Liver (tissue), 9 donors: ENCODE data around the gene C18orf32. TPM values are rescaled to one million over a fixed set of nuclear protein-coding genes. Genes with fewer than 3 reads are reported as not detected.

ENCODE experiments used
- DNase-seq: peaks from one replicate; pipeline ENCODE4 v3.0.0-alpha.2; 2017; ENCODE audit warnings: low spot score
- H3K27ac ChIP-seq, 2 donors: one replicate each; pipeline ENCODE4 v1.7.0; 2013; ENCODE audit warnings: inconsistent platforms in 2 of 2, low read length in 2 of 2, control low read depth in 1 of 2, low read depth in 1 of 2, mild to moderate bottlenecking in 1 of 2
- H3K27me3 ChIP-seq, 4 donors: one replicate each; pipeline versions ENCODE4 v1.6.1 to v1.7.0; 2013; ENCODE audit warnings: low read length in 3 of 4, inconsistent platforms in 1 of 4, mild to moderate bottlenecking in 1 of 4, moderate library complexity in 1 of 4; ENCODE audit not compliant: control insufficient read depth in 4 of 4, insufficient read depth in 4 of 4
- H3K36me3 ChIP-seq, 4 donors: one replicate each; pipeline versions ENCODE4 v1.6.1 to v1.7.0; 2013; ENCODE audit warnings: low read length in 3 of 4, mild to moderate bottlenecking in 3 of 4, low read depth in 1 of 4, moderate library complexity in 1 of 4; ENCODE audit not compliant: control insufficient read depth in 4 of 4, insufficient read depth in 3 of 4
- H3K4me1 ChIP-seq, 4 donors: one replicate each; pipeline versions ENCODE4 v1.6.1 to v1.7.0; 2013; ENCODE audit warnings: low read length in 3 of 4, mild to moderate bottlenecking in 3 of 4, moderate library complexity in 1 of 4; ENCODE audit not compliant: control insufficient read depth in 4 of 4, insufficient read depth in 4 of 4
- H3K4me3 ChIP-seq, 3 donors: one replicate each; pipeline versions ENCODE4 v1.6.1 to v1.7.0; 2013; ENCODE audit warnings: low read length in 3 of 3, control low read depth in 1 of 3, low read depth in 1 of 3, mild to moderate bottlenecking in 1 of 3
- H3K9ac ChIP-seq, 2 donors: one replicate each; pipeline ENCODE4 v1.7.0; 2013; ENCODE audit warnings: low read length in 2 of 2, mild to moderate bottlenecking in 2 of 2, moderate library complexity in 2 of 2, control low read depth in 1 of 2, low read depth in 1 of 2
- H3K9me3 ChIP-seq, 4 donors: one replicate each; pipeline versions ENCODE4 v1.6.1 to v1.7.0; 2013; ENCODE audit warnings: low read length in 3 of 4; ENCODE audit not compliant: control insufficient read depth in 4 of 4
- EGR1 ChIP-seq, 2 donors: IDR thresholded peaks; 2 replicates each; pipeline ENCODE4 v1.6.1; 2016 to 2018; ENCODE audit warnings: antibody characterized with exemption in 2 of 2, low read depth in 2 of 2
- FOXA1 ChIP-seq: IDR thresholded peaks from 2 replicates; pipeline ENCODE4 v1.6.1; 2016; ENCODE audit warnings: antibody characterized with exemption
- FOXA2 ChIP-seq: IDR thresholded peaks from 2 replicates; pipeline ENCODE4 v1.6.1; 2016; ENCODE audit warnings: antibody characterized with exemption
- GABPA ChIP-seq, 2 donors: IDR thresholded peaks in 1 of 2; conservative IDR thresholded peaks in 1 of 2; 2 replicates each; pipeline ENCODE4 v1.6.1; 2016; ENCODE audit warnings: antibody characterized with exemption in 2 of 2, mild to moderate bottlenecking in 1 of 2, moderate library complexity in 1 of 2
- HNF4A ChIP-seq, 2 donors: conservative IDR thresholded peaks; 2 replicates each; pipeline ENCODE4 v1.6.1; 2016; ENCODE audit warnings: antibody characterized with exemption in 2 of 2, mild to moderate bottlenecking in 2 of 2
- HNF4G ChIP-seq: IDR thresholded peaks from 2 replicates; pipeline ENCODE4 v1.6.1; 2016; ENCODE audit warnings: antibody characterized with exemption
- JUND ChIP-seq, 2 donors: IDR thresholded peaks; 2 replicates each; pipeline ENCODE4 v1.6.1; 2016; ENCODE audit warnings: antibody characterized with exemption in 2 of 2
- NR2F2 ChIP-seq: IDR thresholded peaks from 2 replicates; pipeline ENCODE4 v1.6.1; 2016; ENCODE audit warnings: antibody characterized with exemption
- RAD21 ChIP-seq, 2 donors: IDR thresholded peaks; 2 replicates each; pipeline ENCODE4 v1.6.1; 2016; ENCODE audit warnings: antibody characterized with exemption in 2 of 2, mild to moderate bottlenecking in 2 of 2
- RXRA ChIP-seq, 2 donors: IDR thresholded peaks; 2 replicates each; pipeline ENCODE4 v1.6.1; 2017 to 2018; ENCODE audit warnings: antibody characterized with exemption in 2 of 2, mild to moderate bottlenecking in 1 of 2
- SP1 ChIP-seq: IDR thresholded peaks from 2 replicates; pipeline ENCODE4 v1.6.1; 2018; ENCODE audit warnings: antibody characterized with exemption, mild to moderate bottlenecking
- TAF1 ChIP-seq: conservative IDR thresholded peaks from 2 replicates; pipeline ENCODE4 v1.6.1; 2016; ENCODE audit warnings: antibody characterized with exemption, mild to moderate bottlenecking
- YY1 ChIP-seq: IDR thresholded peaks from 2 replicates; pipeline ENCODE4 v1.6.1; 2016; ENCODE audit warnings: antibody characterized with exemption, mild to moderate bottlenecking
- WGBS: extraction: QIAGEN DNeasy Blood & Tissue Kit; methylation state at CpG from one replicate; pipeline ENCODE4 v1.1.7; 2013; 5-methylcytosine and 5-hydroxymethylcytosine counted together
- polyA plus RNA-seq, 2 donors: library from polyadenylated mRNA; stranded (reverse) in 1 of 2; unstranded in 1 of 2; fragments of 200-250 nt in 1 of 2; fragments of >200 nt in 1 of 2; fragmentation: Nextera tagmentation in 1 of 2; extraction: Ambion mirVana in 1 of 2; gene quantifications; one replicate each; pipeline versions ENCODE4 v1.2.1 to v1.2.3, GENCODE V29; 2013 to 2015
- total RNA-seq, 2 donors: library from RNA; depleted of rRNA; stranded (reverse); fragments of >200 nt; gene quantifications; one replicate each; pipeline ENCODE4 v1.2.3, GENCODE V29; 2014
- TF ChIP-seq, protein P1 (sequence below): IDR thresholded peaks from 2 replicates; pipeline ENCODE4 v1.6.1; 2016; ENCODE audit warnings: antibody characterized with exemption, mild to moderate bottlenecking
- TF ChIP-seq, protein P2 (sequence below): IDR thresholded peaks from 2 replicates; pipeline ENCODE4 v1.6.1; 2016; ENCODE audit warnings: antibody characterized with exemption
- TF ChIP-seq, protein P3 (sequence below): IDR thresholded peaks from 2 replicates; pipeline ENCODE4 v1.6.1; 2016; ENCODE audit warnings: antibody characterized with exemption
- TF ChIP-seq, protein P4 (sequence below): IDR thresholded peaks from 2 replicates; pipeline ENCODE4 v1.6.1; 2016; ENCODE audit warnings: antibody characterized with exemption
- TF ChIP-seq, protein P5 (sequence below): fragments of 150-350 bp; IDR thresholded peaks from 2 replicates; pipeline ENCODE4 v1.5.1; 2017; ENCODE audit warnings: improper control_type of control experiment, low read depth, low read length; ENCODE audit not compliant: missing input control
- donor health status: healthy.
- donor health status: healthy.
- donor health status: healthy.
- donor health status: healthy.
- donor health status: healthy.

Gene C18orf32
- total and polyA plus RNA-seq, 4 donors = 12.4 to 63.2 (median 29.8) TPM

DNA sequence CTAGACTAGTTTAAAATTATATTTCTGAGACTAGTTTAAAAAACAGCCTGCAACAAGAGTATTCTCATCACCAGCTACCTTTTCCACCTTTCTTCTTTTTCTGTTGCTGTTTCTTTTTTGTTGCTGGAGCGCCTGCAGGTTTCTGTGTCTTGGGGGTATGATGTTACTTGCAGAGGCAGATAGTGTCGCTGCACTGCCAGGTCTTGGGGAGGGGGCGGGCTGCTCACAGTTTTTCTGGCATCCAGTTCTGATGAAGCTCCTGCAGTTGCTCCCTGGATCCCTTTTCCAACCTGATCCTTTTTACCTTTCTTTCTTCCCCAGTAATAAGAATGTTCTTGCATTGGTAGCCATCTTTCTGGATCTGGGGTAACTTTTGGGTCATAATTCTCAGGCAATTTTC is 8.0 kb upstream of the C18orf32 start:
- 91% methylated on average over 3 of the region's 3 CpGs for WGBS
- no peak for DNase-seq
- no peak for TF ChIP-seq FOXA2
- no peak for TF ChIP-seq TAF1
- TF ChIP-seq, protein P1, sequence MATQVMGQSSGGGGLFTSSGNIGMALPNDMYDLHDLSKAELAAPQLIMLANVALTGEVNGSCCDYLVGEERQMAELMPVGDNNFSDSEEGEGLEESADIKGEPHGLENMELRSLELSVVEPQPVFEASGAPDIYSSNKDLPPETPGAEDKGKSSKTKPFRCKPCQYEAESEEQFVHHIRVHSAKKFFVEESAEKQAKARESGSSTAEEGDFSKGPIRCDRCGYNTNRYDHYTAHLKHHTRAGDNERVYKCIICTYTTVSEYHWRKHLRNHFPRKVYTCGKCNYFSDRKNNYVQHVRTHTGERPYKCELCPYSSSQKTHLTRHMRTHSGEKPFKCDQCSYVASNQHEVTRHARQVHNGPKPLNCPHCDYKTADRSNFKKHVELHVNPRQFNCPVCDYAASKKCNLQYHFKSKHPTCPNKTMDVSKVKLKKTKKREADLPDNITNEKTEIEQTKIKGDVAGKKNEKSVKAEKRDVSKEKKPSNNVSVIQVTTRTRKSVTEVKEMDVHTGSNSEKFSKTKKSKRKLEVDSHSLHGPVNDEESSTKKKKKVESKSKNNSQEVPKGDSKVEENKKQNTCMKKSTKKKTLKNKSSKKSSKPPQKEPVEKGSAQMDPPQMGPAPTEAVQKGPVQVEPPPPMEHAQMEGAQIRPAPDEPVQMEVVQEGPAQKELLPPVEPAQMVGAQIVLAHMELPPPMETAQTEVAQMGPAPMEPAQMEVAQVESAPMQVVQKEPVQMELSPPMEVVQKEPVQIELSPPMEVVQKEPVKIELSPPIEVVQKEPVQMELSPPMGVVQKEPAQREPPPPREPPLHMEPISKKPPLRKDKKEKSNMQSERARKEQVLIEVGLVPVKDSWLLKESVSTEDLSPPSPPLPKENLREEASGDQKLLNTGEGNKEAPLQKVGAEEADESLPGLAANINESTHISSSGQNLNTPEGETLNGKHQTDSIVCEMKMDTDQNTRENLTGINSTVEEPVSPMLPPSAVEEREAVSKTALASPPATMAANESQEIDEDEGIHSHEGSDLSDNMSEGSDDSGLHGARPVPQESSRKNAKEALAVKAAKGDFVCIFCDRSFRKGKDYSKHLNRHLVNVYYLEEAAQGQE = no peak
- TF ChIP-seq JUND (IDR thresholded peaks at IDR 0.05) = no peak
- TF ChIP-seq YY1 = no peak
- TF ChIP-seq SP1 = no peak
- TF ChIP-seq, protein P2, sequence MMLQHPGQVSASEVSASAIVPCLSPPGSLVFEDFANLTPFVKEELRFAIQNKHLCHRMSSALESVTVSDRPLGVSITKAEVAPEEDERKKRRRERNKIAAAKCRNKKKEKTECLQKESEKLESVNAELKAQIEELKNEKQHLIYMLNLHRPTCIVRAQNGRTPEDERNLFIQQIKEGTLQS = no peak
- TF ChIP-seq, protein P3, sequence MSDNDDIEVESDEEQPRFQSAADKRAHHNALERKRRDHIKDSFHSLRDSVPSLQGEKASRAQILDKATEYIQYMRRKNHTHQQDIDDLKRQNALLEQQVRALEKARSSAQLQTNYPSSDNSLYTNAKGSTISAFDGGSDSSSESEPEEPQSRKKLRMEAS = no peak
- TF ChIP-seq NR2F2 = no peak
- TF ChIP-seq HNF4G = no peak
- TF ChIP-seq, protein P4, sequence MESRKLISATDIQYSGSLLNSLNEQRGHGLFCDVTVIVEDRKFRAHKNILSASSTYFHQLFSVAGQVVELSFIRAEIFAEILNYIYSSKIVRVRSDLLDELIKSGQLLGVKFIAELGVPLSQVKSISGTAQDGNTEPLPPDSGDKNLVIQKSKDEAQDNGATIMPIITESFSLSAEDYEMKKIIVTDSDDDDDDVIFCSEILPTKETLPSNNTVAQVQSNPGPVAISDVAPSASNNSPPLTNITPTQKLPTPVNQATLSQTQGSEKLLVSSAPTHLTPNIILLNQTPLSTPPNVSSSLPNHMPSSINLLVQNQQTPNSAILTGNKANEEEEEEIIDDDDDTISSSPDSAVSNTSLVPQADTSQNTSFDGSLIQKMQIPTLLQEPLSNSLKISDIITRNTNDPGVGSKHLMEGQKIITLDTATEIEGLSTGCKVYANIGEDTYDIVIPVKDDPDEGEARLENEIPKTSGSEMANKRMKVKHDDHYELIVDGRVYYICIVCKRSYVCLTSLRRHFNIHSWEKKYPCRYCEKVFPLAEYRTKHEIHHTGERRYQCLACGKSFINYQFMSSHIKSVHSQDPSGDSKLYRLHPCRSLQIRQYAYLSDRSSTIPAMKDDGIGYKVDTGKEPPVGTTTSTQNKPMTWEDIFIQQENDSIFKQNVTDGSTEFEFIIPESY = no peak
- no peak for TF ChIP-seq EGR1 (IDR thresholded peaks at IDR 0.05; ENCODE audit: low read depth in 2 of 2)
- TF ChIP-seq HNF4A (conservative IDR thresholded peaks at IDR 0.05) = no peak
- TF ChIP-seq RAD21 (IDR thresholded peaks at IDR 0.05) = no peak
- TF ChIP-seq, protein P5, sequence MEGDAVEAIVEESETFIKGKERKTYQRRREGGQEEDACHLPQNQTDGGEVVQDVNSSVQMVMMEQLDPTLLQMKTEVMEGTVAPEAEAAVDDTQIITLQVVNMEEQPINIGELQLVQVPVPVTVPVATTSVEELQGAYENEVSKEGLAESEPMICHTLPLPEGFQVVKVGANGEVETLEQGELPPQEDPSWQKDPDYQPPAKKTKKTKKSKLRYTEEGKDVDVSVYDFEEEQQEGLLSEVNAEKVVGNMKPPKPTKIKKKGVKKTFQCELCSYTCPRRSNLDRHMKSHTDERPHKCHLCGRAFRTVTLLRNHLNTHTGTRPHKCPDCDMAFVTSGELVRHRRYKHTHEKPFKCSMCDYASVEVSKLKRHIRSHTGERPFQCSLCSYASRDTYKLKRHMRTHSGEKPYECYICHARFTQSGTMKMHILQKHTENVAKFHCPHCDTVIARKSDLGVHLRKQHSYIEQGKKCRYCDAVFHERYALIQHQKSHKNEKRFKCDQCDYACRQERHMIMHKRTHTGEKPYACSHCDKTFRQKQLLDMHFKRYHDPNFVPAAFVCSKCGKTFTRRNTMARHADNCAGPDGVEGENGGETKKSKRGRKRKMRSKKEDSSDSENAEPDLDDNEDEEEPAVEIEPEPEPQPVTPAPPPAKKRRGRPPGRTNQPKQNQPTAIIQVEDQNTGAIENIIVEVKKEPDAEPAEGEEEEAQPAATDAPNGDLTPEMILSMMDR = no peak
- no peak for TF ChIP-seq GABPA (IDR thresholded peaks at IDR 0.05 in 1 of 2, conservative IDR thresholded peaks at IDR 0.05 in 1 of 2)
- TF ChIP-seq RXRA (IDR thresholded peaks at IDR 0.05) = no peak
- no peak for TF ChIP-seq FOXA1
- Histone ChIP-seq H3K9ac (no peak overlapping the region), H3K27me3 (no peaks in the 10 kb centered on the region), H3K27ac (no peak overlapping the region), H3K4me1 (peaks cover 0 to 10% (median 6%) of the 10 kb centered on the region in 4 donors), H3K9me3 (no peaks in the 10 kb centered on the region), H3K4me3 (no peak overlapping the region), H3K36me3 (peaks cover 0 to 12% (median 7%) of the 10 kb centered on the region in 4 donors)
